ENCODE results near the gene COL23A1. TPM values are rescaled to one million over a fixed set of nuclear protein-coding genes. Genes with fewer than 3 reads are reported as not detected.

The COL23A1 gene
- total and polyA plus RNA-seq, 4 donors = 0.36 to 1.5 (median 1.1) TPM; not detected in 1

DNA sequence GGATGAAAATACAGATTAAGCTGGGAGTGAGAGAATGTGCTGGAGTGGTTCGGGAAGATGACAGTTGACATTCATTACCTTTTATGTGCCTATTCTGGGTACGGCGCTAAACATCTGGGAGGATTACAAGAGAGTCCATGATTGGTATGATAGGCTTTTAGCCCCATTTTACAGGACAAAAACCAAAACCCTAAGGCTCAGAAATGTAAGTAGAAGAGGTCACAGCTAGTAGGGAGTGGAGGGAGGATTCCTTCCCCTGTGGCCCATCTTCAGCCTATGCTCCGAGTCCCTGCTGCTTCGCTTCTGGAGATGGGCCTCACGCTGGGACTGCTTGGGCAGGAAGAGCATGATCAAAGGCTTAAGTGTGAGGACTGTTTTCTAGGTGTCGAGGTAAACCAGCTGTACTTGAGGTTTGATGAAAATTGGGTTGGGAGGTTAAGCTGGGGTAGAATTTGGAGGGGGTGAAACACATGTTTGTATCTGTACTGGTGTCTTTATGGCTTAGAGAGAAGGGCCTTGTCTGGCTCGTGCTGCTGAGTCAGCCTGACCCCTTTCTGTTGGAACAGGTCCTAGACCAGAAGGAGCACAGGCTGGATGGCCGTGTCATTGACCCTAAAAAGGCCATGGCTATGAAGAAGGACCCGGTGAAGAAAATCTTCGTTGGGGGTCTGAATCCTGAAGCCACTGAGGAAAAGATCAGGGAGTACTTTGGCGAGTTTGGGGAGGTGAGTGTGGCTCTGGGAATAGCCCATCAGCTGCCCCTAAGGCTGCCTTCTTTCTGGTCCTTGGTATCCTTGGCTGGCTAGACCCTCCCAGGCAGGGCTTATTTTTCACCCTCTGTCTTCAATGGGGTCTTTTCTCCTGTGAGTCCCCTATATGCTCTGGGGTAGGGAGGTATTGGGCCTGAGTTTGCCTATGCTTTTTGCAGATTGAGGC, 383.8 kb downstream of the COL23A1 start:
- Histone ChIP-seq H3K4me1 (ENCODE audit: control insufficient read depth in 1 of 2, insufficient read depth in 2 of 2, low read length in 2 of 2) (peaks cover 3 to 6% of the 10 kb centered on the region in 2 donors), H3K27ac (ENCODE audit: low read depth in 1 of 2, low read length in 2 of 2) (no peak overlapping the region), H3K9me3 (ENCODE audit: control insufficient read depth, low read length) (no peaks in the 10 kb centered on the region), H3K27me3 (ENCODE audit: control insufficient read depth in 1 of 2, insufficient read depth in 2 of 2, low read length in 1 of 2) (peaks cover 0 to 1% of the 10 kb centered on the region in 2 donors), H3K36me3 (ENCODE audit: control insufficient read depth in 1 of 2, insufficient read depth in 2 of 2, low read length in 1 of 2) (peaks cover 3 to 19% of the 10 kb centered on the region in 2 donors), H3K4me3 (ENCODE audit: low read length in 2 of 2) (peak overlapping the region in 1 of 2 donors; percentile 96)
- no peak for DNase-seq
- ATAC-seq (ENCODE audit: low FRiP score) = no peak
- intact Hi-C loops (cut with DNase I) = loop anchor here in 1 of 2 donors (5.0 kb wide), 1 partner anchor 54 kb away; the partner anchor contains the start of gene NHP2
- 47 to 48% methylated on average over 12 of the region's 12 CpGs for WGBS, 2 donors

GRCh38 chr5:178205749-178206047, 384.5 kb downstream of the COL23A1 start:
- Histone ChIP-seq H3K4me1 (ENCODE audit: control insufficient read depth in 1 of 2, insufficient read depth in 2 of 2, low read length in 2 of 2) (peaks cover 3 to 6% of the 10 kb centered on the region in 2 donors), H3K9me3 (ENCODE audit: control insufficient read depth, low read length) (no peaks in the 10 kb centered on the region), H3K36me3 (ENCODE audit: control insufficient read depth in 1 of 2, insufficient read depth in 2 of 2, low read length in 1 of 2) (peaks cover 3 to 19% of the 10 kb centered on the region in 2 donors), H3K4me3 (ENCODE audit: low read length in 2 of 2) (peak overlapping the region; percentile 80 to 96), H3K27me3 (ENCODE audit: control insufficient read depth in 1 of 2, insufficient read depth in 2 of 2, low read length in 1 of 2) (peaks cover 0 to 1% of the 10 kb centered on the region in 2 donors), H3K27ac (ENCODE audit: low read depth in 1 of 2, low read length in 2 of 2) (no peak overlapping the region)
- WGBS, 2 donors = 4 to 6% methylated on average over 5 of the region's 5 CpGs
- DNase-seq (no peak), ATAC-seq (ENCODE audit: low FRiP score) (no peak)
- intact Hi-C loops (cut with DNase I) = loop anchor here in 1 of 2 donors (5.0 kb wide), 1 partner anchor 53 kb away; the partner anchor contains the start of gene NHP2

GRCh38 chr5:178204935-178205748, 385.1 kb downstream of the COL23A1 start:
- peak; percentile 91 to 94 for DNase-seq
- Histone ChIP-seq H3K27me3 (ENCODE audit: control insufficient read depth in 1 of 2, insufficient read depth in 2 of 2, low read length in 1 of 2) (peaks cover 0 to 1% of the 10 kb centered on the region in 2 donors), H3K4me3 (ENCODE audit: low read length in 2 of 2) (peak overlapping the region; percentile 80 to 96), H3K36me3 (ENCODE audit: control insufficient read depth in 1 of 2, insufficient read depth in 2 of 2, low read length in 1 of 2) (peaks cover 0 to 15% of the 10 kb centered on the region in 2 donors), H3K4me1 (ENCODE audit: control insufficient read depth in 1 of 2, insufficient read depth in 2 of 2, low read length in 2 of 2) (peaks cover 3 to 6% of the 10 kb centered on the region in 2 donors), H3K27ac (ENCODE audit: low read depth in 1 of 2, low read length in 2 of 2) (peak overlapping the region; percentile 79 to 90), H3K9me3 (ENCODE audit: control insufficient read depth, low read length) (no peaks in the 10 kb centered on the region)
- peak; percentile 76 for ATAC-seq (ENCODE audit: low FRiP score)
- 0% methylated on average over 33 to 90 of the region's 90 CpGs for WGBS, 2 donors
- intact Hi-C loops (cut with DNase I) = loop anchor here in 1 of 2 donors (5.0 kb wide), 1 partner anchor 53 kb away; the partner anchor contains the start of gene NHP2

DNA sequence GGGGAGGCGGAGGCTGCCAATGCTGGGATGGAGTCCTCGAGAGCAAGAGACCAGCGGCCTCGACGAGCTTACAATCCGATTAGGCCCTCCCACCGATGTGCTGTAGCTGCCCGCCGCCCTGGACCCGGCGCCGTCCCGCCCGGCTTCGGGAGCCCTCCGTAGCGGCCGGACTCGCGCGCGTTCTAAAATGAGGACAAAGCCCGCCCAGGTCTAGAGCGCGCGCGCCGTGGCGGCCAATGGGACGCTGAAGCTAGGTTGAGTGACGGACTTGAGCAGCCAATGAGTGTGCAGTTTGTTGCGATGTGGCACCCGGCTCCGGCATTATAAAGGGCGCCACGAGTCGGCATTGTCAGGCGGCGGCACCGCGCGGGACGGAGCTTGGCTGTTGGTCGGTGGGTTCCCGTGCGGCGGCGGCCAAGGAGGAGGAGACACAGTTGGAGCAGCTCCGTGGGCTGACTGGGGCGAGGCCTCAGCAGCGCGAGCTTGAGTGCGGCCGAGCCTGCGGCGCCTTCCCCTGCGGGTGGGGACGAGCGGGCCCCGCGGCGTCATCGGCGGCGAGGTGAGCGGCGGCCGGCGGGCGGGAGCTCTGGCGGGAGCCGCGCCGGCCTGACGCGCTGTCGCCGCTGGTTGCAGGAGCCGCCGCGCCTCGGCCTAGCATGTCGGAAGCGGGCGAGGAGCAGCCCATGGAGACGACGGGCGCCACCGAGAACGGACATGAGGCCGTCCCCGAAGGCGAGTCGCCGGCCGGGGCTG, 385.8 kb downstream of the COL23A1 start, which contains the start of gene HNRNPAB:
Gene HNRNPAB (plus strand): TSS at position 352 of the 753 bp plus-strand sequence. CDS start 305 bp downstream, at position 657.
- DNase-seq (peak; percentile 97), ATAC-seq (ENCODE audit: low FRiP score) (peak; percentile 96)
- no peaks in the 10 kb centered on the region for H3K9me3 ChIP-seq (ENCODE audit: control insufficient read depth, low read length)
- peak within 1 kb of the TSS; percentile 80 to 96 for H3K4me3 ChIP-seq (ENCODE audit: low read length in 2 of 2)
- peaks cover 3 to 6% of the 10 kb centered on the region in 2 donors for H3K4me1 ChIP-seq (ENCODE audit: control insufficient read depth in 1 of 2, insufficient read depth in 2 of 2, low read length in 2 of 2)
- intact Hi-C loops (cut with DNase I) = no loop called here
- H3K36me3 ChIP-seq (ENCODE audit: control insufficient read depth in 1 of 2, insufficient read depth in 2 of 2, low read length in 1 of 2) = peaks cover 0 to 10% of the 10 kb centered on the region in 2 donors
- H3K27me3 ChIP-seq (ENCODE audit: control insufficient read depth in 1 of 2, insufficient read depth in 2 of 2, low read length in 1 of 2) = peaks cover 0 to 1% of the 10 kb centered on the region in 2 donors
- WGBS, 2 donors = 0 to 1% methylated on average over 91 to 96 of the region's 96 CpGs
- peak within 1 kb of the TSS; percentile 79 to 90 for H3K27ac ChIP-seq (ENCODE audit: low read depth in 1 of 2, low read length in 2 of 2)

DNA sequence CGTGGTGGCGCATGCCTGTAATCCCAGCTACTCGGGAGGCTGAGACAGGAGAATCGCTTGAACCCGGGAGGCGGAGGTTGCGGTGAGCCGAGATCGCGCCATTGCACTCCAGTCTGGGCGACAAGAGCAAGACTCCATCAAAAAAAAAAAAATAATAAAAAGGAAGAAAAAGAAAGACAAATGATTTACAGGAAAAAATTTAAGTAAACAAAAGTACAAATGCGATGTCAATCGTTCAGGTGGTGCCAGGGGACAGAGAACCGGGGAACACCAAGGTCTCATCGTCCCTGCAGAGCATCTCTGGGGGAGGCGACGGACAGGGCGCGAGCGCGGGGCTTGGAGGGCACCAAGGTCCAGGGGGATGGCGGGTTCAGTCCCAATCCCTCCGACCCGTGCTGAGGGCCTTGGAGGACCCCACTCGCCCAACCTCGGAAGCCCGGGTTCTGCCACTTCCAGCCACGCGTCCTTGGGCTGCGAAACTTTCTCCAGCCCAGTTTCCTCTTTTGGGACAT, 386.5 kb downstream of the COL23A1 start:
- WGBS, 2 donors = 19 to 25% methylated on average over 28 to 30 of the region's 30 CpGs
- DNase-seq (no peak), ATAC-seq (ENCODE audit: low FRiP score) (peak; percentile 17)
- intact Hi-C loops (cut with DNase I) = no loop called here
- H3K36me3 ChIP-seq (ENCODE audit: control insufficient read depth in 1 of 2, insufficient read depth in 2 of 2, low read length in 1 of 2) = peaks cover 0 to 6% of the 10 kb centered on the region in 2 donors
- H3K4me1 ChIP-seq (ENCODE audit: control insufficient read depth in 1 of 2, insufficient read depth in 2 of 2, low read length in 2 of 2) = peaks cover 3 to 6% of the 10 kb centered on the region in 2 donors
- peak overlapping the region; percentile 1 to 51 for H3K4me3 ChIP-seq (ENCODE audit: low read length in 2 of 2)
- H3K27ac ChIP-seq (ENCODE audit: low read depth in 1 of 2, low read length in 2 of 2) = no peak overlapping the region
- peaks cover 0 to 1% of the 10 kb centered on the region in 2 donors for H3K27me3 ChIP-seq (ENCODE audit: control insufficient read depth in 1 of 2, insufficient read depth in 2 of 2, low read length in 1 of 2)
- no peaks in the 10 kb centered on the region for H3K9me3 ChIP-seq (ENCODE audit: control insufficient read depth, low read length)

DNA sequence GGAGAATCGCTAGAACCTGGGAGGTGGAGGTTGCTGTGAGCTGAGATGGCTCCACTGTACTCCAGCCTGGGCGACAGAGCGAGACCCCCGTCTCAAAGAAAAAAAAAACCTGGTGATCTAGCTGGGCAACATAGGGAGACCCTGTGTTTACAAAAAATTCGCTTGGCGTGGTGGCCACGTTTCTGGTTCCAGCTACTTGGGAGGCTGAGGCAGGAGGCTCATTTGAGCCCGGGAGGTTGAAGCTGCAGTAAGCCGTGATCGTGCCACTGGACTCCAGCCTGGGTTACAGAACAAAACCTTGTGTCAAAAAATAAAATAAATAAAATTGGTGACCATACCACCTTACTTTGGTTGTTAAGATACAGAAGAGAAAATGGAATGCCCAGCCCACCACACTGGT, 387.7 kb downstream of the COL23A1 start:
- intact Hi-C loops (cut with DNase I) = no loop called here
- peaks cover 0 to 1% of the 10 kb centered on the region in 2 donors for H3K27me3 ChIP-seq (ENCODE audit: control insufficient read depth in 1 of 2, insufficient read depth in 2 of 2, low read length in 1 of 2)

GRCh38 chr5:178201927-178202235, 388.3 kb downstream of the COL23A1 start:
- intact Hi-C loops (cut with DNase I) = no loop called here
- peaks cover 0 to 1% of the 10 kb centered on the region in 2 donors for H3K27me3 ChIP-seq (ENCODE audit: control insufficient read depth in 1 of 2, insufficient read depth in 2 of 2, low read length in 1 of 2)
- ATAC-seq (ENCODE audit: low FRiP score) (no peak), DNase-seq (no peak)
- H3K27ac ChIP-seq (ENCODE audit: low read depth in 1 of 2, low read length in 2 of 2) = no peak overlapping the region
- H3K4me1 ChIP-seq (ENCODE audit: control insufficient read depth in 1 of 2, insufficient read depth in 2 of 2, low read length in 2 of 2) = peaks cover 3 to 6% of the 10 kb centered on the region in 2 donors
- whole genome bisulfite sequencing, 2 donors = 32 to 36% methylated on average over 2 of the region's 2 CpGs
- no peaks in the 10 kb centered on the region for H3K36me3 ChIP-seq (ENCODE audit: control insufficient read depth in 1 of 2, insufficient read depth in 2 of 2, low read length in 1 of 2)
- no peak overlapping the region for H3K4me3 ChIP-seq (ENCODE audit: low read length in 2 of 2)
- no peaks in the 10 kb centered on the region for H3K9me3 ChIP-seq (ENCODE audit: control insufficient read depth, low read length)

More for the DNA sequence above, 387.7 kb downstream of the COL23A1 start:
- peaks cover 0 to 3% of the 10 kb centered on the region in 2 donors for H3K36me3 ChIP-seq (ENCODE audit: control insufficient read depth in 1 of 2, insufficient read depth in 2 of 2, low read length in 1 of 2)
- 96% methylated on average over 10 of the region's 10 CpGs for WGBS, 2 donors
- H3K27ac ChIP-seq (ENCODE audit: low read depth in 1 of 2, low read length in 2 of 2) = no peak overlapping the region
- no peak overlapping the region for H3K4me3 ChIP-seq (ENCODE audit: low read length in 2 of 2)
- H3K9me3 ChIP-seq (ENCODE audit: control insufficient read depth, low read length) = no peaks in the 10 kb centered on the region
- DNase-seq (no peak), ATAC-seq (ENCODE audit: low FRiP score) (no peak)
- peaks cover 3 to 6% of the 10 kb centered on the region in 2 donors for H3K4me1 ChIP-seq (ENCODE audit: control insufficient read depth in 1 of 2, insufficient read depth in 2 of 2, low read length in 2 of 2)
